BJ (cell line): ENCODE results near the gene AOPEP. TPM values are rescaled to one million over a fixed set of nuclear protein-coding genes. Genes with fewer than 3 reads are reported as not detected.

Experiments
- CTCF ChIA-PET: fragments of 350-600 bp; formaldehyde crosslinking; extraction: SDS; loops from one replicate; lab custom pipeline; 2021; ENCODE audit warnings: antibody characterized with exemption, inconsistent platforms; lab: Yijun Ruan, JAX
- POLR2A ChIA-PET: fragments of 300-600 bp; sonication (Branson Sonifier 250); formaldehyde crosslinking; extraction: SDS; loops from one replicate; lab custom pipeline; 2021; ENCODE audit warnings: antibody characterized with exemption; lab: Charles Lee
- DNase-seq: peaks from one replicate; pipeline ENCODE4 v3.0.0-alpha.2; 2011; ENCODE audit warnings: low read depth
- H3K27me3 ChIP-seq: 2 replicates; pipeline ENCODE4 v1.6.0; 2011; ENCODE audit warnings: low read length; ENCODE audit not compliant: control insufficient read depth, insufficient read depth
- H3K36me3 ChIP-seq: 2 replicates; pipeline ENCODE4 v1.5.1; 2011; ENCODE audit warnings: low read length; ENCODE audit not compliant: control insufficient read depth, insufficient read depth
- H3K4me3 ChIP-seq: 2 replicates; pipeline ENCODE4 v1.5.1; 2011; ENCODE audit warnings: low read depth, mild to moderate bottlenecking, control low read depth, low read length
- CTCF ChIP-seq: IDR thresholded peaks from 2 replicates; pipeline ENCODE4 v1.5.1; 2011; ENCODE audit warnings: low read depth, mild to moderate bottlenecking, control low read depth, inconsistent platforms, low read length, moderate library complexity; ENCODE audit not compliant: insufficient read depth
- polyA plus RNA-seq: library from polyadenylated mRNA; depleted of rRNA; stranded (reverse); fragments of >200 nt; gene quantifications from 2 replicates; pipeline ENCODE4 v1.2.3, GENCODE V29; 2011

AOPEP gene
- polyA plus RNA-seq, 1 experiment: 52.1 TPM

GRCh38 chr9:94740145-94740840 is 13.8 kb downstream of the AOPEP start:
- no peaks in the 10 kb centered on the region; the same call in 1 of the 2 replicates for H3K36me3 ChIP-seq
- no peaks in the 10 kb centered on the region for H3K27me3 ChIP-seq
- ChIA-PET CTCF (no interaction called here), POLR2A (no interaction called here)
- no peak overlapping the region for H3K4me3 ChIP-seq
- TF ChIP-seq CTCF: no peak
- DNase-seq: no peak

GRCh38 chr9:94741866-94742265 is 15.4 kb downstream of the AOPEP start:
- no peaks in the 10 kb centered on the region; the same call in 1 of the 2 replicates for H3K36me3 ChIP-seq
- ChIA-PET POLR2A (no interaction called here), CTCF (no interaction called here)
- no peaks in the 10 kb centered on the region for H3K27me3 ChIP-seq
- no peak for DNase-seq
- no peak overlapping the region for H3K4me3 ChIP-seq
- TF ChIP-seq CTCF: no peak

GRCh38 chr9:94743035-94743954 is 16.8 kb downstream of the AOPEP start:
- DNase-seq: no peak
- CTCF ChIA-PET: no interaction called here

GRCh38 chr9:94745806-94746540 is 19.5 kb downstream of the AOPEP start:
- Histone ChIP-seq H3K36me3 (no peaks in the 10 kb centered on the region; the same call in none of the 2 replicates), H3K4me3 (no peak overlapping the region), H3K27me3 (no peaks in the 10 kb centered on the region)
- ChIA-PET CTCF (no interaction called here), POLR2A (no interaction called here)
- no peak for DNase-seq
- no peak for TF ChIP-seq CTCF

More at GRCh38 chr9:94743035-94743954, 16.8 kb downstream of the AOPEP start:
- H3K4me3 ChIP-seq: no peak overlapping the region
- POLR2A ChIA-PET: no interaction called here
- no peaks in the 10 kb centered on the region for H3K27me3 ChIP-seq
- no peaks in the 10 kb centered on the region; the same call in 1 of the 2 replicates for H3K36me3 ChIP-seq
- no peak for TF ChIP-seq CTCF
